GM18907 (cell line): ENCODE data around the gene SLC12A4.

Experiments
- ATAC-seq: cut with Tn5 transposase; IDR thresholded peaks from one replicate; pipeline ENCODE4 v1.9.1; 2021; ENCODE audit warnings: mild to moderate bottlenecking, moderate library complexity; ENCODE audit not compliant: unreplicated experiment

Gene SLC12A4

GRCh38 chr16:67907397-67908180 is 60.8 kb downstream of the SLC12A4 start:
- no peak for ATAC-seq

- no peak for ATAC-seq
Measured at GRCh38 chr16:67902831-67903230, 65.6 kb downstream of the SLC12A4 start.

- ATAC-seq: no peak
Measured at GRCh38 chr16:67901734-67902133, 66.7 kb downstream of the SLC12A4 start.

- no peak for ATAC-seq
Measured at GRCh38 chr16:67897231-67897630, 71.2 kb downstream of the SLC12A4 start.

- ATAC-seq: no peak
Measured at GRCh38 chr16:67893743-67894399, 74.6 kb downstream of the SLC12A4 start.
